CD4-positive, alpha-beta T cell treated with Interleukin-6 for 4 hours (primary cell): ENCODE data around the gene PAX8.
A peak's percentile ranks its signal among the peaks of the same experiment; 100 is the strongest.
"Not testable (repeated sequence)": the region's sequence is repeated elsewhere in the genome, so short reads cannot be mapped to it uniquely, and the experiment has no call there.

ENCODE experiments used
- DNase-seq: peaks from one replicate; pipeline ENCODE4 v3.0.0-alpha.2; 2020; ENCODE audit warnings: mixed read lengths

PAX8 gene

GRCh38 chr2:113278742-113279139, at the start of gene PAX8:
TSS of gene PAX8 (minus strand) at chr2:113278921. CDS start at chr2:113278394, 527 bp downstream.
- no peak for DNase-seq

GRCh38 chr2:113328043-113328442, 49.3 kb upstream of the PAX8 start:
- no peak for DNase-seq

GRCh38 chr2:113325161-113325731, 46.5 kb upstream of the PAX8 start:
- DNase-seq, result not testable (repeated sequence)

GRCh38 chr2:113324684-113325160, 46.0 kb upstream of the PAX8 start:
- DNase-seq, result peak; percentile 70

- not testable (repeated sequence) for DNase-seq
Observed at GRCh38 chr2:113323129-113323528, 44.4 kb upstream of the PAX8 start.

GRCh38 chr2:113320106-113320505, 41.4 kb upstream of the PAX8 start:
- not testable (repeated sequence) for DNase-seq

GRCh38 chr2:113318941-113319340, 40.2 kb upstream of the PAX8 start:
- DNase-seq, result not testable (repeated sequence)

GRCh38 chr2:113316085-113316484, 37.4 kb upstream of the PAX8 start:
- DNase-seq, result no peak

- not testable (repeated sequence) for DNase-seq
Observed at GRCh38 chr2:113314663-113315062, 35.9 kb upstream of the PAX8 start.

- not testable (repeated sequence) for DNase-seq
Observed at GRCh38 chr2:113314176-113314575, 35.5 kb upstream of the PAX8 start.

GRCh38 chr2:113311781-113312180, 33.1 kb upstream of the PAX8 start:
- DNase-seq, result not testable (repeated sequence)

- not testable (repeated sequence) for DNase-seq
Observed at GRCh38 chr2:113311191-113311590, 32.5 kb upstream of the PAX8 start.

GRCh38 chr2:113309655-113310387, 31.1 kb upstream of the PAX8 start:
- no peak for DNase-seq

GRCh38 chr2:113308784-113309183, 30.1 kb upstream of the PAX8 start:
- not testable (repeated sequence) for DNase-seq

- DNase-seq, result not testable (repeated sequence)
Observed at GRCh38 chr2:113306207-113306606, 27.5 kb upstream of the PAX8 start.

- not testable (repeated sequence) for DNase-seq
Observed at GRCh38 chr2:113305749-113306148, 27.0 kb upstream of the PAX8 start.

- DNase-seq, result no peak
Observed at GRCh38 chr2:113305146-113305545, 26.4 kb upstream of the PAX8 start.

GRCh38 chr2:113304702-113305101, 26.0 kb upstream of the PAX8 start:
- no peak for DNase-seq

GRCh38 chr2:113302216-113302980, 23.7 kb upstream of the PAX8 start:
- not testable (repeated sequence) for DNase-seq

- DNase-seq, result no peak
Observed at GRCh38 chr2:113300281-113300680, 21.6 kb upstream of the PAX8 start.

- no peak for DNase-seq
Observed at GRCh38 chr2:113298176-113298575, 19.5 kb upstream of the PAX8 start.

GRCh38 chr2:113297590-113297989, 18.9 kb upstream of the PAX8 start:
- peak; percentile 40 for DNase-seq

GRCh38 chr2:113291191-113291590, 12.5 kb upstream of the PAX8 start:
- DNase-seq, result no peak
